GM19193 (cell line): ENCODE results near the gene LUC7L3.

ENCODE experiments used
- POLR2A ChIP-seq: IDR thresholded peaks from 4 replicates; pipeline ENCODE4 v1.6.1; 2011; ENCODE audit not compliant: insufficient read depth, insufficient read length; ENCODE audit errors: extremely low read depth

LUC7L3 gene

GRCh38 chr17:50798424-50799288 lies 79.3 kb downstream of the LUC7L3 start:
- no peak for TF ChIP-seq POLR2A

GRCh38 chr17:50799582-50799981 lies 80.2 kb downstream of the LUC7L3 start:
- no peak for TF ChIP-seq POLR2A

GRCh38 chr17:50800196-50800700 lies 80.8 kb downstream of the LUC7L3 start:
- no peak for TF ChIP-seq POLR2A

- no peak for TF ChIP-seq POLR2A
Observed at GRCh38 chr17:50802609-50803571, 83.5 kb downstream of the LUC7L3 start.

GRCh38 chr17:50803676-50804075 lies 84.3 kb downstream of the LUC7L3 start:
- no peak for TF ChIP-seq POLR2A

GRCh38 chr17:50805486-50805885 lies 86.1 kb downstream of the LUC7L3 start:
- TF ChIP-seq POLR2A: no peak
